Measurements from ENCODE around the gene DNAJC7.

The DNAJC7 gene

DNA sequence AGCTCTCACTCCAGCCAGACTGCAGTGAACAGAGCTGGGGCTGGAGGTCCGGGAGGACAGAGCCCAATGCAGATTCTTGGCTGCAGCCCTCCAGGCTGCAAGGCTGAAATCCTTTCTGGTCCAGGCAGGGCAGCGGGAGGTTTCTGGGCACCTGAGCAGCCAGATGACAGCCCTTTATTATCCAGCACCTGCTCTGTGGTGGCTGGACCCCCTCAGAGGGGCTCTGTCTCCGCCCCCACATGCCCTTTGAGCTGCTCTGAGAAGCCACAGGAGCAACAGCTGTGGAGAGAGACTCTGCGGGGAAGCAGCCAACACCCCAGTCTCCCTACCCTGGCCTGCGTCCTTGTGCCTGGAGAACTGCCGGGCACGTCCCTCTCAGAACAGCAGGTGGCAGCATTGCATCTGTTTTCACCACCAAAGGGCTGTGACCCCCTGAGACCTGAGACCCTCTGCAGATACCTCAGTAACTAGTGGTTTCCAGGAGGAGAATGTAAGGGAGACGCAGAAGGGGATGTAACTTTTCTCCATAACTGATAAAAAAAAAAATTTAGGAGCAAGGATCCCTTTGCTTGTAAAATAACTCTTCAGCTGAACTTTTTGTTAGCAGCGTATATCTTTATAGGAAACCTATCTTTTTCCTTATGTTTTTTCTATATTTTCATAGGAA is 54.3 kb downstream of the DNAJC7 start:
- Histone ChIP-seq H2AFZ (ENCODE audit: low read depth, low read length) (no peak overlapping the region), H3K27me3 (ENCODE audit: insufficient read depth, low read length) (no peaks in the 10 kb centered on the region), H3K4me1 (ENCODE audit: insufficient read depth, low read length) (peaks cover 12% of the 10 kb centered on the region), H3K36me3 (ENCODE audit: insufficient read depth, low read length) (peaks cover 2% of the 10 kb centered on the region), H3K4me3 (ENCODE audit: low read length) (no peak overlapping the region), H3K9me3 (ENCODE audit: low read length) (no peaks in the 10 kb centered on the region)

DNA sequence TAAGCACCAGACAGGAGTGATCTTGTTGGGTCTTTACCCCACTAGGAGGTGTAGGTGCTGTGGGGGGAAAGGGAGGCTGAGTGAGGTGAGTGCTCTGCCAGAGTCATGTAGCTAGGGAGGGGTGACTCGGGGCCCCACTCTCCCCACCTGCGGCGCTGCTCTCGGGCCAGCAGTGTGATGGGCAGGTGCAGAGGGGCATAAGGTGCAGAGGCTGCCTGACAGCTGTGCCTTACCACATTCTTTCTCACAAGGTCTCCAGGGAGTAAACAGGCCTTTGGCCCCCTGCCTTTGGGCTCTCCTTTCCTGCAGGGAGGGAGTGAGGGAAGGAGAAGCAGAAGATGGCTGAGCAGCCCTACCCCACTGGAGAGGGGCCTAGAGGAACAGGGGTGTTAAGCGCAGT is 55.1 kb downstream of the DNAJC7 start:
- Histone ChIP-seq H2AFZ (ENCODE audit: low read depth, low read length) (no peak overlapping the region), H3K4me1 (ENCODE audit: insufficient read depth, low read length) (peaks cover 8% of the 10 kb centered on the region), H3K27me3 (ENCODE audit: insufficient read depth, low read length) (no peaks in the 10 kb centered on the region), H3K36me3 (ENCODE audit: insufficient read depth, low read length) (no peaks in the 10 kb centered on the region), H3K4me3 (ENCODE audit: low read length) (no peak overlapping the region), H3K9me3 (ENCODE audit: low read length) (no peaks in the 10 kb centered on the region)

DNA sequence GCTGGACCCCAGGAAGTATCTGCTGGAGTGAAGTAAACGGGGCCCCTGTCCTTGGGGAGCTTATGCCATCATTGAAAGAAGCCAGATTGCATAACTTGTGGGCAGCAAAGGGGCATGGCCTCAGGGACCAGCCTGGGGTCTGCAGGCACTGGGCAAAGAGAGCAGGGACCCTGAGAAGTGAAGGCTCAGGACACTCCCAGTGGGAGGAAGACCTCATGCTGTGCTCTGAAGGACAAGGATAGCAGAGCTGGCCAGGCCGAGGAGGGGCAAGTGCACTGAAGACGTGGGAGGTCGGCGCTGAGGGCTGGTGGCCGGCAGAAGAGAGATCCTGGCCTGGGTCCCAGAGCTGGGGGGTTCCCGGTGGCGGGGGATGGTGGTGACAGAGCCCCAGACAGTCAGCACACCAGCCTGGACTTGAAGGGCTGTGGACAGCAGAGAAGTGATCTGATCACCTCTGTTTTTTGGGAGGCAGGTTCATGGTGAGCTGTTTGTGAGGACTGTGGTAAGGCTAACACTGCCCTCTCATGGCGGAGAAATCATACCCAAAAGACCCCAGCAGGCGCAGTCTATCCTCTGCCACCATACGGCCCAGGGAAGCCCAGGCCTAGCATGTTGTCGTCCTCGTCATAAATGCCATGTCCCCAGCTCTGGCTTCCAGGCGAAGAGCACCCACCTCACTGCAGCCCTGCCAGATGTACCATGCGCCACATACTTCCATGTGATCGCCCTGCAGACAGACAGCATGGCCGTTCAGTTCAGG is 57.7 kb downstream of the DNAJC7 start:
- Histone ChIP-seq H3K9me3 (ENCODE audit: low read length) (no peaks in the 10 kb centered on the region), H3K36me3 (ENCODE audit: insufficient read depth, low read length) (peaks cover 6% of the 10 kb centered on the region), H3K4me1 (ENCODE audit: insufficient read depth, low read length) (no peaks in the 10 kb centered on the region), H3K4me3 (ENCODE audit: low read length) (no peak overlapping the region), H3K27me3 (ENCODE audit: insufficient read depth, low read length) (no peaks in the 10 kb centered on the region), H2AFZ (ENCODE audit: low read depth, low read length) (no peak overlapping the region)

DNA sequence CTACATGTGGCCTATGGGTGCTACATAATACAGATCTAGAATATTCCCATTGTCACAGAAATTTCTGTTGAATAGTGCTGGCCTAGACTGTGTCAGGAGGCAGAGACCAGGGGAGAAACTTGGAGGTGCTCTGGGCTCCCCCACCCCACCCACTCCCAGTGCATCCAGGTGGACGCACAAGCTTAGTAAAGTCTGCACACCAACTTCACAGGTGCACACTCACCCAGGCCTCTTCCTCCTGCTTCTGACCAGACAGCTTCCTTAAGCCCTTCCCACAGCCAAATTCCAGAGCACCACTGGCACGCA is 58.3 kb downstream of the DNAJC7 start:
- Histone ChIP-seq H3K36me3 (ENCODE audit: insufficient read depth, low read length) (peaks cover 8% of the 10 kb centered on the region), H3K9me3 (ENCODE audit: low read length) (no peaks in the 10 kb centered on the region), H3K4me3 (ENCODE audit: low read length) (no peak overlapping the region), H2AFZ (ENCODE audit: low read depth, low read length) (no peak overlapping the region), H3K4me1 (ENCODE audit: insufficient read depth, low read length) (no peaks in the 10 kb centered on the region), H3K27me3 (ENCODE audit: insufficient read depth, low read length) (no peaks in the 10 kb centered on the region)

DNA sequence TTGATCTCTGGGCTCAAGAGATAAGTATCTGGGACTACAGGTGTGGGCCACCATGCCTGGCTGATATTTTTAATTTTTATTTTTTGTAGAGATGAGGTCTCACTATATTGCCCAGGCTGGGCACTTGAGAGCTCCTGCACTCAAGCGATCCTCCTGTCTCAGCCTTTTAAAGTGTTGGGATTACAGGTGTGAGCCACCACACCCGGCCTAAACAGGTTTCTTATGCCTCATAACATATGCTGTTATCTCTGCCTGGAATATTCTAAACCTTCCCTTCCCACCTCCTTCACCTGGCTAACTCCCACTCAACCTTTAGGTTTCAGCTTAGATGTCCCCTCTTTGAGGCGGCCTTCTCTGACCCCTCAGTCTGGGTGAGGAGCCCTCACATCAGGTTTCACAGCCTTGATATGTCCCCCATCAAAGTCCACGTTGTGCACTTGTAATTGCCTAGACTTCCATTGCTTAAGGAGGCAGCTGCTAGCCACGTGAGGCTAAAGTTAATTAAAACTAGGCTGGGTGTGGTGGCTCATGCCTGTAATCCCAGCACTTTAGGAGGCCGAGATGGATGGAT is 59.3 kb downstream of the DNAJC7 start:
- no peaks in the 10 kb centered on the region for H3K4me1 ChIP-seq (ENCODE audit: insufficient read depth, low read length)
- H3K9me3 ChIP-seq (ENCODE audit: low read length) = no peaks in the 10 kb centered on the region
- no peak overlapping the region for H2AFZ ChIP-seq (ENCODE audit: low read depth, low read length)
- H3K27me3 ChIP-seq (ENCODE audit: insufficient read depth, low read length) = no peaks in the 10 kb centered on the region
- H3K36me3 ChIP-seq (ENCODE audit: insufficient read depth, low read length) = peaks cover 11% of the 10 kb centered on the region
- H3K4me3 ChIP-seq (ENCODE audit: low read length) = no peak overlapping the region

DNA sequence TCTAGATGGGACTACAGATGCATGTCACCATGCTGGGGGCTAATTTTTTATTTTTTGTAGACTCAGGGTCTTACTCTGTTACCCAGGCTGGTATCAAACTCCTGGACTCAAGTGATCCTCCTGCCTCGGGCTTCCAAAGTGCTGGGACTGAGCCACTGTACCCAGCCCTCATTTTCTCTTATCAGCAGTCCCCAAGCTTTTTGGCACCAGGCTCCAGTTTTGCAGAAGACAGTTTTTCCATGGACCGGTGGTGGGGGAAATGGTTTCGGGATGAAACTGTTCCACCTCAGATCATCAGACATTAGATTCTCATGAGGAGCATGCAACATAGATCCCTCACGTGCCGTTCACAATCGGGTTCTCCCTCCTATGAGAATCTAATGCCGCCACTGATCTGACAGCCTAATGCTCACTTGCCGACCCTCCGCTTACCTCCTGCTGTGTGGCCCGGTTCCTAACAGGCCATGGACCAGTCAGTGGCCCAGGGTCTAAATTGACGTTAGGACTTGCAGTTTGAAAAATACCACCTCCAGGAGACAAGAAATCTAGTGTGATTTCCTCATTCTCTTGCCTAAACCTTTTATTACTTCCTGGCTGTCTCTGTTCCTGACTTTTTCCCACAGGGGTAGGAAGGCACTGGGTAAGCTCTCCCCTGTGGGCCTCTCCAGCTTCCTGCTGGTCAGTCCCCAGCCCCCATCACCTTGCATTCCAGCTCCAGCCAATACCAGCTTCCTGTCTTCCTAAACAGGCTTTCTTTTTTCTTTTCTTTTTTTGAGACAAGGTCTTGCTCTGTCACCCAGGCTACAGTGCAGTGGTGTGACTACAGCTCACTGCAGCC is 60.0 kb downstream of the DNAJC7 start:
- H3K9me3 ChIP-seq (ENCODE audit: low read length) = no peaks in the 10 kb centered on the region
- no peaks in the 10 kb centered on the region for H3K27me3 ChIP-seq (ENCODE audit: insufficient read depth, low read length)
- H2AFZ ChIP-seq (ENCODE audit: low read depth, low read length) = no peak overlapping the region
- no peak overlapping the region for H3K4me3 ChIP-seq (ENCODE audit: low read length)
- H3K4me1 ChIP-seq (ENCODE audit: insufficient read depth, low read length) = no peaks in the 10 kb centered on the region
- peaks cover 16% of the 10 kb centered on the region for H3K36me3 ChIP-seq (ENCODE audit: insufficient read depth, low read length)

DNA sequence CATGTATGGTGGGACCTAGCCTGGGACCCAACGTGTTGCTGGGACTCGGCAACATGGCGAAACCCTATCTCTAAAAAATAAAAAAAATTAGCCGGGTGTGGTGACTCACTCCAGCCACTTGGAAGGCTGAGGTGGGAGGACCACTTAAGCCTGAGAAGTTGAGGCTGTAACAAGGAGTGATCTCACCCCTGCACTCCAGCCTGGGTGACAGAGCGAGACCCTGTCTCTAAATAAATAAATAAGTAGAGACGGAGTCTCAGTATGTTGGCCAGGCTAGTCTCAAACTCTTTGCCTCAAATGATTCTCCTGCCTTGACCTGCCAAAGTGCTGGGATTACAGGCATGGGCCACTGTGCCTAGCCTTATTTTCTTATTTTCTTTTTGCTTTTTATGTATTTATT is 60.7 kb downstream of the DNAJC7 start:
- H3K4me1 ChIP-seq (ENCODE audit: insufficient read depth, low read length) = no peaks in the 10 kb centered on the region
- H3K4me3 ChIP-seq (ENCODE audit: low read length) = no peak overlapping the region
- H3K9me3 ChIP-seq (ENCODE audit: low read length) = no peaks in the 10 kb centered on the region
- no peaks in the 10 kb centered on the region for H3K27me3 ChIP-seq (ENCODE audit: insufficient read depth, low read length)
- H3K36me3 ChIP-seq (ENCODE audit: insufficient read depth, low read length) = peaks cover 16% of the 10 kb centered on the region
- no peak overlapping the region for H2AFZ ChIP-seq (ENCODE audit: low read depth, low read length)

DNA sequence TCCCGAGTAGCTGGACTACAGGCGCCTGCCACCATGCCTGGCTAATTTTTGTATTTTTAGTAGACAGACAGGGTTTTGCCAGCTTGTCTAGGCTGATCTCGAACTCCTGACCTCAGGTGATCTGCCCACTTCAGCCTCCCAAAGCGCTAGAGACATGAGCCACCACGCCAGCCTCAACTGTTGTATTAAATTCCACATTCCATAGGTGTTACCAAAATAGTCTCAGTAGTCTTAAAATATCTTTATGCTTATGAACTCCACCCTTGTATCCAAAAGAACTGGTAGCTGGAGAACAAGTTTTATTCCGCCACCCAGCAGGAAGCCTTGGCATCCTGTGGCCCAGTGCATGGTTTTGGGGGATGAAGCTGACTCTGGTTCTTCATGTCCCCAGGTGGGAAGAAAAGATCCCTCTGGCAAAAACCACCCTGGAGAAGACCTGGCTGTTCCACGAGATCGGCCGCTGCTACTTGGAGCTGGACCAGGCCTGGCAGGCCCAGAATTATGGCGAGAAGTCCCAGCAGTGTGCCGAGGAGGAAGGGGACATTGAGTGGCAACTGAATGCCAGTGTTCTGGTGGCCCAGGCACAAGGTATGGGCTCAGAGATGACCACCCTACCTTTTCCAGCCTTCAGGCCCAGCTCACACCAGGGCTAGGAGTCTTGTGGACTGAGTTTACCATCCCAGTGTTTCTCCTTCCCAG is 68.3 kb downstream of the DNAJC7 start:
- Histone ChIP-seq H3K27me3 (ENCODE audit: insufficient read depth, low read length) (no peaks in the 10 kb centered on the region), H3K9me3 (ENCODE audit: low read length) (no peaks in the 10 kb centered on the region), H3K36me3 (ENCODE audit: insufficient read depth, low read length) (peaks cover 34% of the 10 kb centered on the region), H2AFZ (ENCODE audit: low read depth, low read length) (no peak overlapping the region), H3K4me3 (ENCODE audit: low read length) (no peak overlapping the region), H3K4me1 (ENCODE audit: insufficient read depth, low read length) (no peaks in the 10 kb centered on the region)

DNA sequence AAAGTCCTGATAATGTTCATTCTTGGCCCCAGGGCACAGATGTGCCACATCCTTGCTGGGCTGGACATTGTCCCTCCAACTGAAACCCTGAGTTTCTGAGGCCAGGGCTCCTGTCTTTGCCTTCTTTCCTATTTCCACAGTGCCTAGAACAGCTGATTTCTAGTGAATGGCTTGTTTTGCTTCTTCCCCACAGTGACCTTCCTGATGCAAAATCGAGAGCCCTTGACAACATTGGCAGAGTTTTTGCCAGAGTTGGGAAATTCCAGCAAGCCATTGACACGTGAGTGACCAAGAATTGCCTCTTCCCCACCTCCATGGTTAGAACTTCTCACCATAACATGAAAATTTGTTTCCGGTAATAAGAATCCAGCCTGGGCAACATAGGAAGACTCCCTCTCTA is 72.3 kb downstream of the DNAJC7 start:
- H3K4me1 ChIP-seq (ENCODE audit: insufficient read depth, low read length) = no peaks in the 10 kb centered on the region
- no peak overlapping the region for H2AFZ ChIP-seq (ENCODE audit: low read depth, low read length)
- H3K36me3 ChIP-seq (ENCODE audit: insufficient read depth, low read length) = peaks cover 24% of the 10 kb centered on the region
- H3K9me3 ChIP-seq (ENCODE audit: low read length) = no peaks in the 10 kb centered on the region
- no peak overlapping the region for H3K4me3 ChIP-seq (ENCODE audit: low read length)
- no peaks in the 10 kb centered on the region for H3K27me3 ChIP-seq (ENCODE audit: insufficient read depth, low read length)

DNA sequence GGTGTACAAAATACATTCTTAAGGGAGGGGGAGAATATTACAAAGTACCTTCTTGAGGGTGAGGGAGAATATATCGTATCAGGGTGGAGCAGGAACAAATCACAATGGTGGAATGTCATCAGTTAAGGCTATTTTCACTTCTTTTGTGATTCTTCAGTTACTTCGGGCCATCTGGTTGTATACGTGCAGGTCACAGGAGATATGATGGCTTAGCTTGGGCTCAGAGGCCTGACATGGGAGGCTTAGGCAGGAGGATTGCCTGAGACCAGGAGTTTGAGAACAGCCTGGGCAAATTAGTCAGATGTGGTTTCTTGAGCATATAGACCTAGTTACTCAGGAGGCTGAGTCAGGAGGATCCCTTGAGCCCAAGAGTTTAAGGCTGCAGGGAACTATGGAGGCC is 73.7 kb downstream of the DNAJC7 start:
- Histone ChIP-seq H3K4me1 (ENCODE audit: insufficient read depth, low read length) (no peaks in the 10 kb centered on the region), H2AFZ (ENCODE audit: low read depth, low read length) (no peak overlapping the region)

DNA sequence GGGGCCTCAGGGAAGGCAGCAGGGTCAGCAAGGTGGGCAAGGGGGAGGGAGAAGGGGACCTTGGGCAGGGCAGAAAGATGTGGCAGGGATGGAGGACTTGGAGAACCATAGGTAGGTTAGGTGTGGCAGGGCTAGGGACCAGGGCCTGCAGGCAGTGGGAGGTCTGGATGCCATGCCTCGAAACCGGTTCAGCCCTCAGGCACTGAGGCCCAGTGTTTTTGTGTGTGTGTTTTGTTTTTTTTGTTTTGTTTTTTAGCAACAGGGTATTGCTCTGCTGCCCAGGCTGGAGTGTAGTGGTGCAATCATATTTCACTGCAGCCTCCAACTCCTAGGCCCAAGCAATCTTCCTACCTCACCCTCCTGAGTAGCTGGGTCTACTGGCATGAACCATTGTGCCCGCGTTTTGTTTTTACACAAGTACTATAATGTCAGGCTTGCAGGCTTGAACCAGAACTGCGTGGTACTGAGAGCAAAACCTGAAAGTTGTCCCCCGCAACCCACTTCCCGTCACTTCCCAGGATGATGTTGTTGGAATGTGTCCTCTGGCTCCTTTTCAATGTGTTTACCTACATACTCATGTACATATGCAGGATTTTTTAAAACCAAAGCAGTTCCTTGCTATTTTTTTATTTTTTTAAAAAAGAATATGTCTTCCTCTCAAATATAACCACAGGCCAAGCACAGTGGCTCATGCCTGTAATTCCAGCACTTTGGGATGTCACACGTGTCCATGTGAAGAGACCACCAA is 74.4 kb downstream of the DNAJC7 start:
- no peak overlapping the region for H2AFZ ChIP-seq (ENCODE audit: low read depth, low read length)
- H3K9me3 ChIP-seq (ENCODE audit: low read length) = no peaks in the 10 kb centered on the region
- H3K27me3 ChIP-seq (ENCODE audit: insufficient read depth, low read length) = no peaks in the 10 kb centered on the region
- peaks cover 28% of the 10 kb centered on the region for H3K36me3 ChIP-seq (ENCODE audit: insufficient read depth, low read length)
- H3K4me3 ChIP-seq (ENCODE audit: low read length) = no peak overlapping the region
- H3K4me1 ChIP-seq (ENCODE audit: insufficient read depth, low read length) = no peaks in the 10 kb centered on the region

More for the DNA sequence above, 73.7 kb downstream of the DNAJC7 start:
- Histone ChIP-seq H3K4me3 (ENCODE audit: low read length) (no peak overlapping the region), H3K27me3 (ENCODE audit: insufficient read depth, low read length) (no peaks in the 10 kb centered on the region), H3K36me3 (ENCODE audit: insufficient read depth, low read length) (peaks cover 26% of the 10 kb centered on the region), H3K9me3 (ENCODE audit: low read length) (no peaks in the 10 kb centered on the region)

DNA sequence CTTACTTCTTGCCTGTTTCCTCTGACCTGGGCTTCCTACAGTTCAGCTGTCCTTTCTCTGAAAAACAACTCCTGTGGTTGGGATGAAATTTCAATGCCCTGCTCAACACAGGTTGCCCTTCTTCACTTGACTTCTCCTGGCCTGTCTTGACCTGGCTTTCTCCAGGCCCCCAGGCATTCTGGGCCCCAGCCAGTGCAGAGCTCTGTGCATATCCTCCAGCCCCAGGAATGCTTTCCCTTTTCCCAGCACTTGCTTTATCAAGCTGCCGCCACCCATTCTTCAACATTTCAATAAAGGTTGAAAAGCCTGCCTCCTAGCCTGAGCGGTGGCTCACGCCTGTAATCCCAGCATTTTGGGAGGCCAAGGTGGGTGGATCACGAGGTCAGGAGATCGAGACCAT is 76.1 kb downstream of the DNAJC7 start:
- Histone ChIP-seq H2AFZ (ENCODE audit: low read depth, low read length) (no peak overlapping the region), H3K4me3 (ENCODE audit: low read length) (no peak overlapping the region), H3K27me3 (ENCODE audit: insufficient read depth, low read length) (no peaks in the 10 kb centered on the region), H3K4me1 (ENCODE audit: insufficient read depth, low read length) (no peaks in the 10 kb centered on the region), H3K9me3 (ENCODE audit: low read length) (no peaks in the 10 kb centered on the region), H3K36me3 (ENCODE audit: insufficient read depth, low read length) (peaks cover 43% of the 10 kb centered on the region)
